ENCODE measurements around the gene NCKAP5. TPM values are rescaled to one million over a fixed set of nuclear protein-coding genes. Genes with fewer than 3 reads are reported as not detected.

Gene NCKAP5
- total and polyA plus RNA-seq, 2 of the 13 experiments (the other 11 are each of a cell fraction or from before 2014, with no cell fraction given): 0.01 TPM; not detected in 1

DNA sequence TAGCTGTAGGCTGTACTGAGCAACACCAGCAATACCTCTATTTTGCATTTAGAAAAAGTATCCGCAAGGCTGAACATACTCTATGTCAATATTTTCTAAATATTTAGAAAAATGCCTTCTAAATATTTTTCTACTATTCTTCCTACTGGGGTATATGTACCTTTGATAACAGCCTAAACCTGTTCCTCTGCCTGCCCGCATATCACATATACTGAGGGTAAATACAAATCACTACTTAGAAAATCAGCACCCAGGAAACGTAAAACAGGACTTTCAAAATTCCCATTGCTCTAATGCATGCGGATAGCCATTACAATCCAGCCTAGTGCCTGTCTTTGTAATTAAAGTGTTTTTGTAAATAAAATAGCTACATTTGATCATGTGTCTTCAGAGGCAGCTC is 56.1 kb downstream of the NCKAP5 start (continued):
- TF ChIP-seq, protein P1, sequence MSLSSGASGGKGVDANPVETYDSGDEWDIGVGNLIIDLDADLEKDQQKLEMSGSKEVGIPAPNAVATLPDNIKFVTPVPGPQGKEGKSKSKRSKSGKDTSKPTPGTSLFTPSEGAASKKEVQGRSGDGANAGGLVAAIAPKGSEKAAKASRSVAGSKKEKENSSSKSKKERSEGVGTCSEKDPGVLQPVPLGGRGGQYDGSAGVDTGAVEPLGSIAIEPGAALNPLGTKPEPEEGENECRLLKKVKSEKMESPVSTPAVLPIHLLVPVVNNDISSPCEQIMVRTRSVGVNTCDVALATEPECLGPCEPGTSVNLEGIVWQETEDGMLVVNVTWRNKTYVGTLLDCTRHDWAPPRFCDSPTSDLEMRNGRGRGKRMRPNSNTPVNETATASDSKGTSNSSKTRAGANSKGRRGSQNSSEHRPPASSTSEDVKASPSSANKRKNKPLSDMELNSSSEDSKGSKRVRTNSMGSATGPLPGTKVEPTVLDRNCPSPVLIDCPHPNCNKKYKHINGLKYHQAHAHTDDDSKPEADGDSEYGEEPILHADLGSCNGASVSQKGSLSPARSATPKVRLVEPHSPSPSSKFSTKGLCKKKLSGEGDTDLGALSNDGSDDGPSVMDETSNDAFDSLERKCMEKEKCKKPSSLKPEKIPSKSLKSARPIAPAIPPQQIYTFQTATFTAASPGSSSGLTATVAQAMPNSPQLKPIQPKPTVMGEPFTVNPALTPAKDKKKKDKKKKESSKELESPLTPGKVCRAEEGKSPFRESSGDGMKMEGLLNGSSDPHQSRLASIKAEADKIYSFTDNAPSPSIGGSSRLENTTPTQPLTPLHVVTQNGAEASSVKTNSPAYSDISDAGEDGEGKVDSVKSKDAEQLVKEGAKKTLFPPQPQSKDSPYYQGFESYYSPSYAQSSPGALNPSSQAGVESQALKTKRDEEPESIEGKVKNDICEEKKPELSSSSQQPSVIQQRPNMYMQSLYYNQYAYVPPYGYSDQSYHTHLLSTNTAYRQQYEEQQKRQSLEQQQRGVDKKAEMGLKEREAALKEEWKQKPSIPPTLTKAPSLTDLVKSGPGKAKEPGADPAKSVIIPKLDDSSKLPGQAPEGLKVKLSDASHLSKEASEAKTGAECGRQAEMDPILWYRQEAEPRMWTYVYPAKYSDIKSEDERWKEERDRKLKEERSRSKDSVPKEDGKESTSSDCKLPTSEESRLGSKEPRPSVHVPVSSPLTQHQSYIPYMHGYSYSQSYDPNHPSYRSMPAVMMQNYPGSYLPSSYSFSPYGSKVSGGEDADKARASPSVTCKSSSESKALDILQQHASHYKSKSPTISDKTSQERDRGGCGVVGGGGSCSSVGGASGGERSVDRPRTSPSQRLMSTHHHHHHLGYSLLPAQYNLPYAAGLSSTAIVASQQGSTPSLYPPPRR (CRISPR knock-in tag; IDR thresholded peaks at IDR 0.05; ENCODE audit: borderline replicate concordance): no peak
- no peak for TF ChIP-seq ZMYM4 (CRISPR knock-in tag; IDR thresholded peaks at IDR 0.05)

DNA sequence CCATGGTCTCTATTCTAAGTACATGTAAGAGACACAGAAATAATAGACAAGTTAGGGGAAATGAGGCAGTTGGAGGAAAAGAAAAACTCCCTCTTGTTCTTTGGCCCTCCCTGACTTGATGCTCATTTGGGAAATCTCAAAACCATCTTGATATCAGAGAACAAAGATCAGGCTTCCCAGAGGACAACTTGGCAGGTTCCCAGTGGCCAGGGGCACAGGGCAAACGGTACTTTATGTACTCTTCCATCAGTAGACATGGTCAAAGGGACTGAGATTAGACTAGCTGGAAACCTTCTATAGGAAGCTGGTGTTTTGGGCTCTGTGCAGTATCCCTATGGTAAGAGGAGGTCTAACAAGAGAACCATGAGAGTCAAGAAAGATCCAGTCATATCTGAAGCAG is 56.6 kb downstream of the NCKAP5 start:
- H3K36me3 ChIP-seq (replicated peaks in 1 of 2; ENCODE audit: control insufficient read depth in 1 of 2, insufficient read depth in 2 of 2, low read length in 2 of 2): no peaks in the 10 kb centered on the region
- ATAC-seq (no peak), DNase-seq (ENCODE audit: low spot score) (no peak), FAIRE-seq (no peak)
- H3K4me3 ChIP-seq (replicated peaks in 1 of 3; ENCODE audit: insufficient read depth in 1 of 3, low read depth in 2 of 3, low read length in 3 of 3): no peak overlapping the region
- H4K20me1 ChIP-seq (ENCODE audit: insufficient read depth, low read length): no peaks in the 10 kb centered on the region
- H3K27ac ChIP-seq (ENCODE audit: extremely low read length, insufficient read depth, low read length): no peak overlapping the region
- CTCF ChIA-PET (ENCODE audit: low intra/inter-chr PET ratio, low total read pairs): no interaction called here
- H2AFZ ChIP-seq (ENCODE audit: low read length): no peak overlapping the region
- intact Hi-C loops (cut with micrococcal nuclease; ENCODE audit: unreplicated experiment) (no loop called here), in situ Hi-C loops (cut with HindIII; ENCODE audit: extremely low pct_ligation_motif_present, low pct_unique_long_range_greater_than_20kb) (no loop called here)
- H3K79me2 ChIP-seq (ENCODE audit: insufficient read depth, low read length): no peaks in the 10 kb centered on the region
- no peaks in the 10 kb centered on the region for H3K27me3 ChIP-seq (ENCODE audit: control insufficient read depth in 1 of 2, insufficient read depth in 2 of 2, low read length in 2 of 2)
- TF ChIP-seq, protein P2, sequence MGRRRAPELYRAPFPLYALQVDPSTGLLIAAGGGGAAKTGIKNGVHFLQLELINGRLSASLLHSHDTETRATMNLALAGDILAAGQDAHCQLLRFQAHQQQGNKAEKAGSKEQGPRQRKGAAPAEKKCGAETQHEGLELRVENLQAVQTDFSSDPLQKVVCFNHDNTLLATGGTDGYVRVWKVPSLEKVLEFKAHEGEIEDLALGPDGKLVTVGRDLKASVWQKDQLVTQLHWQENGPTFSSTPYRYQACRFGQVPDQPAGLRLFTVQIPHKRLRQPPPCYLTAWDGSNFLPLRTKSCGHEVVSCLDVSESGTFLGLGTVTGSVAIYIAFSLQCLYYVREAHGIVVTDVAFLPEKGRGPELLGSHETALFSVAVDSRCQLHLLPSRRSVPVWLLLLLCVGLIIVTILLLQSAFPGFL (CRISPR knock-in tag; IDR thresholded peaks at IDR 0.05): no peak
- TF ChIP-seq SOX6 (IDR thresholded peaks at IDR 0.05) (no peak), SOX6 (CRISPR knock-in tag; IDR thresholded peaks at IDR 0.05) (no peak), ZBTB3 (CRISPR knock-in tag; IDR thresholded peaks at IDR 0.05; ENCODE audit: borderline replicate concordance, low read depth) (no peak)
- no peak overlapping the region for H3K4me2 ChIP-seq (ENCODE audit: low read depth, low read length)
- POLR2A ChIA-PET: no interaction called here
- WGBS (ENCODE audit: low lambda C conversion rate): 0% methylated on average over 1 of the region's 1 CpG
- H3K4me1 ChIP-seq (ENCODE audit: insufficient read depth, low read length): no peaks in the 10 kb centered on the region
- H3K9me3 ChIP-seq (ENCODE audit: low read length): no peaks in the 10 kb centered on the region
- BruUV-seq (replicated peaks): no TSS peak
- no peak overlapping the region for H3K9ac ChIP-seq (ENCODE audit: insufficient read depth, low read depth, low read length)

Measured in HepG2 (cell line).